K562 (cell line): ENCODE results near the gene PSORS1C1.

Experiments used
- SREBF1 ChIP-seq: fragments of 150-350 bp; IDR thresholded peaks from 2 replicates; pipeline ENCODE4 v1.6.1; 2014; ENCODE audit warnings: antibody characterized with exemption, low read depth, low read length, borderline replicate concordance
- TF ChIP-seq, protein P1 (sequence below): fragments of 150-350 bp; IDR thresholded peaks from 2 replicates; pipeline ENCODE4 v1.6.1; 2014; ENCODE audit warnings: low read depth, mild to moderate bottlenecking, low read length, borderline replicate concordance

DNA sequence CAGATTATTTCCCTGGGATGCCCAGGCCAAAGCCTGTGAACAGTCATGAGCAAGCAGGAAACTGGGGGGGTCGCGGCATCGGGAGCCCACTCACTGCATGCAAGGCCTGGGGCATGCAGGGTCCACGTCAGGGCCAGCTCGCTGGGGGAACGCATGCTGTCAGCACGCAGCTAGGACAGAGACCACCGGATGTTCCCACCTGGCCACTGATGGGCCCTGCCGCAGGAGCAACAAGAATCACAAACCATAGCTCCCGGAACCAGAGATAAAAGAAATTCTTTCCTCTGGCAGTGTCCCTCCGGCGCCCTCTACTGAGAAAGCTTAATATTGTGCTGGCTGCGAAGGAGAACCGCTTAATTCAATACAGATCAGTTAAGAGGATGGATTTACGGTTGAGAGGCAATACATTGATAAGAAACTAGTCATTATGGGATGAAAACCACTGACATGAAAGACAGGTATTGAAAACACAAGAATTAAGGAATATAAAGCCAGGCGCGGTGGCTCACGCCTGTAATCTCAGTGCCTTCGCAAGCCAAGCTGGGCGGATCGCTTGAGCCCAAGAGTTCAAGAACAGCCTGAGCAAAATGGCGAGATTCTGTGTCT is 34.8 kb upstream of the PSORS1C1 start:
- TF ChIP-seq SREBF1, result no peak; the same call in 1 of the 2 replicates
- TF ChIP-seq, protein P1, sequence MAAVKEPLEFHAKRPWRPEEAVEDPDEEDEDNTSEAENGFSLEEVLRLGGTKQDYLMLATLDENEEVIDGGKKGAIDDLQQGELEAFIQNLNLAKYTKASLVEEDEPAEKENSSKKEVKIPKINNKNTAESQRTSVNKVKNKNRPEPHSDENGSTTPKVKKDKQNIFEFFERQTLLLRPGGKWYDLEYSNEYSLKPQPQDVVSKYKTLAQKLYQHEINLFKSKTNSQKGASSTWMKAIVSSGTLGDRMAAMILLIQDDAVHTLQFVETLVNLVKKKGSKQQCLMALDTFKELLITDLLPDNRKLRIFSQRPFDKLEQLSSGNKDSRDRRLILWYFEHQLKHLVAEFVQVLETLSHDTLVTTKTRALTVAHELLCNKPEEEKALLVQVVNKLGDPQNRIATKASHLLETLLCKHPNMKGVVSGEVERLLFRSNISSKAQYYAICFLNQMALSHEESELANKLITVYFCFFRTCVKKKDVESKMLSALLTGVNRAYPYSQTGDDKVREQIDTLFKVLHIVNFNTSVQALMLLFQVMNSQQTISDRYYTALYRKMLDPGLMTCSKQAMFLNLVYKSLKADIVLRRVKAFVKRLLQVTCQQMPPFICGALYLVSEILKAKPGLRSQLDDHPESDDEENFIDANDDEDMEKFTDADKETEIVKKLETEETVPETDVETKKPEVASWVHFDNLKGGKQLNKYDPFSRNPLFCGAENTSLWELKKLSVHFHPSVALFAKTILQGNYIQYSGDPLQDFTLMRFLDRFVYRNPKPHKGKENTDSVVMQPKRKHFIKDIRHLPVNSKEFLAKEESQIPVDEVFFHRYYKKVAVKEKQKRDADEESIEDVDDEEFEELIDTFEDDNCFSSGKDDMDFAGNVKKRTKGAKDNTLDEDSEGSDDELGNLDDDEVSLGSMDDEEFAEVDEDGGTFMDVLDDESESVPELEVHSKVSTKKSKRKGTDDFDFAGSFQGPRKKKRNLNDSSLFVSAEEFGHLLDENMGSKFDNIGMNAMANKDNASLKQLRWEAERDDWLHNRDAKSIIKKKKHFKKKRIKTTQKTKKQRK, result no peak
